Ureter (tissue), 1 donor: ENCODE data around the gene LIMK2. TPM values are rescaled to one million over a fixed set of nuclear protein-coding genes. Genes with fewer than 3 reads are reported as not detected.
A peak's percentile ranks its signal among the peaks of the same experiment; 100 is the strongest.
"Not testable (repeated sequence)": the region's sequence is repeated elsewhere in the genome, so short reads cannot be mapped to it uniquely, and the experiment has no call there.

Experiments
- DNase-seq: peaks from one replicate; pipeline ENCODE4 v3.0.0-alpha.2; 2020; ENCODE audit warnings: low spot score
- total RNA-seq: library from RNA; stranded (reverse); gene quantifications from one replicate; pipeline ENCODE4 v1.2.4, GENCODE V29; 2023
- donor health status: DM: yes; HTN: yes; CAD: no.

LIMK2 gene
- total RNA-seq, 1 donor from 2014 or later = 85.4 TPM

DNA sequence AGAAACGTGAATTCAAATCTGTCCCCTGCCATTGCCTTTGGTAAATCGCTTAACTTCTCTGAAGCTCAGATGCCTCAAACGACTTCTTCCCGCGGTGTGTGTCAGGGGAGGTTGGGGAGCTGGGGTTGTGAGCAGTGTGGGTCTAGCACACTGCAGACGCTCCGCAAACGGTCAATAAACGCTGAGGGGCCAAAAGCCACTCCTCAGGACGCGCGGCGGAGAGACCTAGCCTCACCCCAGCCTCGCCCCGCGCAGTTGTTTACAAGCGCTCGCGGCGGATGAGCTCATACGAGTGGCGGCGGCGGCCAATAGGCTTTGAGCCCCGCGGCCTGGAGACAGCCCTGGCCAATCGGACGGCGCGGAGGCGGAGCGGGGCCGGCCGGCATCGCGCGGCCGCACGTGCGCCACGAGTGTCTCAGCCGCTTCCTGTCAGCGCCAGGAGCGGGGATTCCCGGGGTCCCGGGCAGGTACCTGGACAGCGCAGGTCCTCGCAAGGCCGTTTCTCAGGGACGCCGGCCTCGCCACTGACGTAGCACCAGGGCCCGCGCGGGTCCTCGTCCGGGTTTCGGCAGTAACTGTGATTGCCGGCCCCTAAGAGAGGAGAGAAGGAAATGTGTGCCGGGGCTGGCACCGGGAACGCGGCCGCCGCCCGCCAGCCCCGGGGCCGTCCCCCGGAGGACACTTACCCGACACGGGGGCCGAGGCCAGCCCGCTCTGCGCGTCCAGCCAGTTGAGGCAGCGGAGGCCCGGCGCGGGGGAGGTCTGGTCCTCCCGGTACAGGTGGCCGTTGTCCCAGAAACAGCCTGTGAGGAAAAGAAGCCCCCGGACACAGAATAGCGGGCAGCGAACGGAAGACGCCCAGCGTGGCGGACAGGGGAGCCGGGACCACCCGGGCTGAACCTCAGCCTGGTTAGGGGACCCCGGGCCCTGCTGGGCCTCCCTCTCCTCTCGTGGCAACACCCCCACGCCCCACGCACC is 78.7 kb downstream of the LIMK2 start:
- DNase-seq = peak; percentile 95

DNA sequence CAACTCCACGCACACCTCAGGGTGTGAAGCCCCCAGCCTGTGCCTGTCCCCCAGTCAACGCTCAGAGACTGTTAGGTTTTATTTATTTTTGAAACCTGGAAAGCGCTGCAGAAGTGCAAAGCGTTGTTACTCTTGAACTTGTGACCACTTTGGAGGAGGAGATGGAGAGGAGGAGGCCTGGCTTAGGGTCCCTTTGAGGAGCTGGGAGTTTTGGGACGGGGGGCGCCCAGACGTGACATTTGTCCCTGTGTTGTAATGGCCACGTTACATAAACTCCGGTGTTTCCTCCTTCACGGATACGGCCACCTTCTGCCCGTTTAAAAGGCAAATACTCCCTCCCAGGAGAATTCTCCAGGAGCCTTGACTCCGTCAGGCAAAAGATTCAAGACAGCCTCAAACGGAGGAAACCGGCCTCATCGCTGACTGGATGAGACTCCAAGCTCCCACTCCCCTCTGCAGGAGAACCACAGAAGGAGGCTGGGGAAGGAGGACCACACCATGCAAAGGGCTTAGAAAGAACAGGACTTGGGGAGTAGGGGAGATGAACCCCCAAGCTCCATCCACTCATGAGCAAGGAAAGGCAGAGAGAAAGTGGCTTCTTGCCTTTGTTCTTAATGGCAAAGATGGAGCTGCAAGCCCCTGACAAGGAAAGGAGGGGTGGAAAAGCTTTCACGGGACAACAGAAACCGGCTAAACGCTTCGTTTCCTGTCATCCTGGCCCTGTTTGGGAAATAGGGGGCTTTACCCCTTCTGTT is 79.6 kb downstream of the LIMK2 start:
- DNase-seq = no peak

DNA sequence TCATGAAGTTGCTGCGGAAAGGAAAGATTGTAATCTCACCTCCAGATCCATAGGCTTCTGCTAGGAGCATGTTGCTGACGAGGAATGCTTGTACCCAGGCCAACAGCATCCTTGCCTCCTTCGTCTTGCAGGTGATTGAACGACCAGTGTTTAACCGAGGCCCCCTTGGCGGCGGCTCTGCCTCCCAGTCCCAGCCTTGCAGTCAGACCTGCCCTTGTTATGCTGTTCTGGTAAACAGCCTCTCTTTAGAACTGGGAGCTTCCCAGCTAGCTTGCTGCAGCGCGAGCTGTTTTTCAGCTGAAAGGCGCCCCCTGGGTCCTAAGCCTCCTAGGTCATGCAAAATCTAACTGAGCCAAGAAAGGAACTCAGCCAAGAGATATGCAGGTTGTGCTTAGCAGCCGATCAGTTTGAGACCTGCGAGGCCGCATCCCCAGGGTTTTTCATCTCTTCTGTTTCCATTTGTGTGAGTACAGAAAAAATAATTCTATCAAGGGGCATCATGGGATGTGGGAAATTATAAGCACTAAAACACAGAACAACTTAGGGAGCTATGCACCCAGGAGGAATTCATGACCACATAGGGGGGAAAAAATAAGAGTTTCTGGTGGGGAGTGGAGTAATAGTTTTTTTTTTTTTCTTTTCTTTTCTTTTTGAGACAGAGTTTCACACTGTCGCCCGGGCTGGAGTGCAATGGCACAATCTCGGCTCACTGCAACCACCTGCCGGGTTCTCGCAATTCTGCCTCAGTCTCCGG is 80.3 kb downstream of the LIMK2 start, which contains the start of gene PIK3IP1:
TSS of gene PIK3IP1 (minus strand) at position 253 of the 754 bp plus-strand sequence. CDS start at position 109, 144 bp downstream.
- DNase-seq = peak; percentile 92

DNA sequence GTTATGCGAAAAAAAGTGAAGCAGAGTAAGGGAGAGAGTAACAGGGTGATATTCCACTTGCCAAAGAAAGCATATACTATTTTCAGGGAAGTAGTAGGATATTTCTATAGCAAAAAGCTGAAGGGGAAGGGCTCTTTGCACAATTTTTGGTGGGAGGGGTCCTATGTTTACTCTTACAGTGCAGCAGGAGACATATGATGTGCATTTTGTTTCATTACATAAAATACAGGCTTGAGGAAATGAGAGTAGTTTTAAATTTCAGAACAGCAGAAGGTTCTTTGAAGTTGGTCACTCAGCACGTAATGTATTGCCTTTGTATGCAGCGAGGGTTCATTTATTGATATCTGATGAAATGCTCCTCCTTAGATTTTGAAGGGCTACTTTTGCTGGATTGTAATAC is 83.3 kb downstream of the LIMK2 start:
- DNase-seq = no peak

DNA sequence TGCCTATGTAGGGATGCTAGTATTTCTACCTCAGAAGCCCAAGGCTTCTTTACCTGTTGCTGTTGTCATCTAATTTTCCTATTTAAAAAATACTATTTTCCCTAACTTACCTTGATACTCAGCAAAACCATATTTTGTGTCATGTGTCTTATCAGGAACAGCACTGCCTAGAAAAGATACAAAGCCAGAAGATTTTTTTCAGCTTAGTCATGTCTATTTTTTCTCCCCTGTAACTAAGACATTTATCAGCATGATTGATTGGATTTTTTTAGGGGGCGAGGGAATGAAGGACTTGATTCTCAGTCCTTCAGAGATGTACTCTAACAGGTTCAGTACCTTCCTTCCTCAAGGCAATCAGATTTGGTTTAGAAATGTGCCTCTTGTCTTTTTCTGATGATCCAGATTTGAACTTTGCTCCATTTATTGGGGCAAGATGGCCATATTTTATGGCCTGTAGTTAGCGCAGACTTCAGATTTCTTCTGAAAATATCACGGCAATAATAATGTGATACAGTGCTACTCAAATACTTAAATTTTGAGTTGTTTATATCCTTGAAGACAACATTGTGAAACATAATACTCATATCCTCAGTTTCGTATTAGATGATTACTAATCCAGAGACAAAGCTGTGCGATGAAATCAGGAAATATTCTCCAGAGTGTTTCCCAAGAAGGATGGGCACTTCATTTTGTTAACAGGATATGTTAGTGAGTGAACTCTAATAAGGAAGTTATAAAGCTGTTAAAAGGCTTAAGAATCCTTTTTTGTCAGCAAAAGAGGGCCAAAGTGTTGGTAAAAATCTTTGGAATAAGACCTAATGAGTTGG is 83.9 kb downstream of the LIMK2 start:
- no peak for DNase-seq

DNA sequence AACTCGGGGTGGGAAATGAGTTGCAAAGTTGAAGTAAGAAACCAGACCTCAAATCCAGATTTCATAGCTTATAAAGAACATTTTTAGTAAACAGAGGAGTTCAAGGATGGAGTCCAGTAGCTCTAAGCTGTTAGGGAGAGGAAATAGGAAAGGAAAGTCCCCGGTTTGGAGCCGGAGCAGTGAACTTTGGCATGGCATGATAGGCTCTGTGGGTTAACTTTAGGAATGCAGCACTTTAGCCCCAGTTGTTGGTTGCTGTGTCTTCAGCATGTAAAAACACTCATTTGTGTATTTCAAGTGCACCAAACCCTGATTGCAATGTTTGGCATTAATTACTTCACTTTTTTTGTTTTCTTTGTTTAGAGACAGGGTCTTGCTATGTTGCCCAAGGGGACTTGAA is 88.8 kb downstream of the LIMK2 start:
- DNase-seq = no peak

DNA sequence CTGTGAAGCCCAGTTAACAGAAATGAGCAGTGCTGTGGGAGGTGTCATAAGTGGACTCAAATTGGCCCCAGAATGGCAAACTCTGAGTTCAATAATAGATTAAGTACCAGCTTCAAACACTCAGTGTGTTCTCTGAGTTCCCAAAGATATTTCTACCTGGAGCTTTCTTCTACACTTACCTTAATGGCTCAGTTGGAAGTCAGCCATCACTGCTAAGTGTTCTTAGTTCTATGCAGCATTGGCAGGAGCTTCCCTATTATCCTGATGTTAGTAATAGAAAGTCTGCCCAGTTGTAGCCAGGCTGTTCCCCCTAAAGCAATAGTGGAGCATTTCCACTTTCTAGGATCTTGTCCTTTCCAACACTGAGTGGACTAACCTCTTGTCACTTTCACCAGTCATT is 89.9 kb downstream of the LIMK2 start:
- no peak for DNase-seq

DNA sequence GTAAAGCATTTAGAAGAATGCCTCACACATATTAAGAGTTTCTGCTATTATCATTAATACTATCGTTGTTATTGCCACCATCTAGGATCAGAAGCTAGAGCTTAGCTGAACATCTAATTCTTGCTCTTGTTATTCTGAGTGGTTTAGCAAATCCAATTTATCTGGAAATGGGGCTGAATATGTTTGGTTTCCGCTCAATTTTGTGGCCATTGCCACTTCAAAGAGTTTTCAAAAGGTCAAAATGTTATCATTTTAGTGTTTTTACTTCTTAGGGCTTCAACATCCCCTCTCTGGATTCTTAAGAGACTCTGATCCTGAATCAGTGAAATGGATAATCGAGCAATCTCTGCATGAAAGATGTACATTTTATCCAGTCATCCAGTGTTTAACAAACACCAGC is 90.4 kb downstream of the LIMK2 start:
- no peak for DNase-seq

DNA sequence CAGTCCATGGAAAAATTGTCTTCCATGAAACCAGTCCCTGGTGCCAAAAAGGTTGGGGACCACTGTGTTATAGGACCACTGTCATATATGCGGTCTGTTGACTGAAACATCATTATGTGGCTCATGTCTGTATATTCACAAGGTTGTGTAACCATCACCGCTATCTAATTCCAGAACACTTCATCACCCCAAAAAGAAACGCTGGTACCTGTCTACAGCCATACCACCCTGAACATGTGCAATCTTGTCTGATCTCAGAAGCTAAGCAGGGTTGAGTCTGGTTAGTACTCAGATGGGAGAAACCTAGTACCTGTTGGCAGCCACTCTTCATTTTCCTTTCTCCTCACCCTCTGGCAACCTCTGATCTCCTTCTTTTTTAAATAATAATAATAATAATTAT is 93.1 kb downstream of the LIMK2 start:
- DNase-seq = no peak

DNA sequence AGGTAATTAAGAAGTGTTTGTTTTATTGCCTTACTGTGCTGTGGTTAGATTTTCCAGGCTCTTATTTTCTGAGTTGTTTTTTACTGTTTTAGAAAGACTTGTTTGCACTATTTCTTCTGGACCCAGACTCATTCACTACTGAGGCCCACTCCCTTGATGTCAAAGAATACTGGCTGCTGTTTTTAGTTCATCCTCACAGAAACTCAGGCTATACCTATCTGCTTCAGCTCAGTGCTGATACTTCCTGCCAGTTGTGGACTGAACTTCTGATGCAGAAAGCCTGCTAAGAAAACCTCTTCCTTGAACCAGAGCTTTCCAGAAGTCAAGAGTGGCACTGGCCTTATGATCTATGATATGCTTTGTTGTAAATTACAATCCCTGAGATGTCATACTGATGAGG is 96.1 kb downstream of the LIMK2 start:
- no peak for DNase-seq

DNA sequence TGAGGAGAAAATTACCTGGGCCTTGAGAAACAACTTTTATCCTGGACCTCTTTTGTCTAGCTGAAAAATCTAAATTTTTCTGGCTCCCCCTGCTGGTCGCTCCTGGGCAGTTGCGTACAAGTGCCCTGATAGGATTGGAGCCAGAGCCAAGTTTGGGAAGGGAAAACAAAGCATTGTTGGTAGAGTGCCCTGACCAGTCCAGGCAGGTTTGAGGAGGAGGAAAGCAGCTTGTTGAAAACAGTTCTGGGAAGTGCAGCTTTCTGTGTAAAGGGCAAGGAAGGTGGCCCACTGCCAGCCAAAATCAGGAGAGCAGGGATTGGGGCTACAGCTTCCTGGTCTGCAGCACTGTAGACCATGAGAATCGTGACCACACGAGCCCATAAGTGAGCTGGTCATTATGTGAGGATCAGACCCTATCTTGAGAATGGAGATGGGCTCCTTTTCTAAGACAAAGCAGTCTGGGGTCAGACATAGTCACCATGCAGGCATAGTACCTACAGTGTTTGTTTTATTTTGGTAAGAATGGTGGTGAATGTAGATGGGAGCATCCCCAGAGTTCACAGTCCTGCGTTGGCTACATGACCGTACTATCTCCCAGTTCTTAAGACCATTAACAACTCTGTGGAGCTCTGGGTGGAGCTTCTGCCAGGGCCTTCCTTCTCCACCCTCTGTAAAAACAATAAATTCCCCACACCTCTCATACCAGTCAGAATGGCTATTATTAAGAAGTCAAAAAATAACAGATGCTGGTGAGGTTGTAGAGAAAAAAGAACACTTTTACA is 101.5 kb downstream of the LIMK2 start:
- DNase-seq = peak; percentile 93

DNA sequence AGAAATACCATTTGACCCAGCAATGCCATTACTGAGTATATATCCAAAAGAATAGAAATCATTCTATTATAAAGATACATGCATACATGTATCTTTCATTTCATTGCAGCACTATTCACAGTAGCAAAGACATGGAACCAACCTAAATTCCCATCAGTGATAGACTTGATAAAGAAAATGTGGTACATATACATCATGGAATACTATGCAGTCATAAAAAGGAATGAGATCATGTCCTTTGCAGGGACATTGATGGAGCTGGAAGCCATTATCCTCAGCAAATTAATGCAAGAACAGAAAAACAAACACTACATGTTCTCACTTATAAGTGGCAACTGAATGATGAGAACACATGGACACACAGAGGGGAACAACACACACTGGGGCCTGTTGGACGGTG is 102.1 kb downstream of the LIMK2 start:
- not testable (repeated sequence) for DNase-seq

DNA sequence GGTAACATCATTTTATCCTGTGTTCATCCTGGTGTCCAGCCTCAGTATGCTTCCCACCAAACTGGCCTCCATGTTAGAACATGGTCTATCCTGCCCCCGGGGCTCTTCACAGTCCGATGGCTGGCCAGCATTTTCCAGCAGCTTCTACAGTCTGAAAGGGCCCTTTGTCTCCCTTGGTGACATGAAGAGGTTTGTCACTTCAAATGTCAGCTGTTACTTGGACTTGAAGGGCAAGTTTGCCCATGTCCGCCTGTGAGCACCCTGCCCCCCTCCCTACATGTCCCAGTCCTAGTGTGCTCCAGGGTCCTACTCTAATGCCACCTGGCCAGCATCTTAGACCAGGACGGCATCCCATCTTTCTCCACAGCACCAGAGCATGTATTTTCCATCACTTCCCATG is 109.3 kb downstream of the LIMK2 start:
- DNase-seq = no peak

DNA sequence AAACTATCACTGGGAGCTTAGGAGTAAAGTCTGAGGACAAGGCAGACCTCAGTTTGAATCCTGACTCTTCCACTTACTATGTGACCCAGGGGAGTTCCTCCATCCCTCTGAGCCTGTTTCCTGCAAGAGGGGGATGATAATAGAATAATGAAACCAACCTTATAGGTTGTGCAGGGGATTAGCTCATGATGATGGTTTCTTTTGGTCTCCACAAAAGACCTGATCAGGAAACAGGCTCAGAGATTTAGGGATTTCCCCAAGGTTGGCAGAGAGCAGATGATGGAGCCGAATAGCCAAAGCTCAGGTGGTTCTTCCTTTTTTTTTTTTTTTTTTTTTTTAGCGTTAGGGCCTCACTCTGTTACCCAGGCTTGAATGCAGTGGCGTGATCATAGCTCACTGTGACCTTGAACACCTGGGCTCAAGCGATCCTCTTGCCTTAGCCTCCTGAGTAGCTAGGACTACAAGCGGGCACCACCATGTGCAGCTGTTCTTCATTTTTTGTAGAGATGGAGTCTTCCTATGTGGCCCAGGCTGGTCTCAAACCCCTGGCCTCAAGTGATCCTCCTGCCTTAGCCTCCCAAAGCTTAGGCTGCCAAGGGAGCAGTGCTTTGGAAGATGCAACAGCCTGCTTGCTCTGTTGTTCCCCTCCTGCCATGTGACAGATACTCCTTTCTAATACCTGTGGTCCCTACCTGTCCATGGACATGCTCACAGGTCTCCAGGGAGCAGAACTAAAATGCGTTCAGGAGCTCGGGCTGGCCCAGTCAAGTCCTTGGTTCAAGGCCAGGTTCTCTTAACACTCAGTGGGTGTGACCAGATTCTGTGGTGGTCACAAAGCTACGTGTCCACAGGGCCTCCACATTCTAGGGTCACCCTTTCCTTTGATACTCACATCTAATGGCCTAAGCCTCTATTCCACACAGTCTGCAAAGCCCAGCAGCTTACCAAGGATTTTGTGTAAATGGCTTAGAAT is 111.8 kb downstream of the LIMK2 start:
- no peak for DNase-seq

DNA sequence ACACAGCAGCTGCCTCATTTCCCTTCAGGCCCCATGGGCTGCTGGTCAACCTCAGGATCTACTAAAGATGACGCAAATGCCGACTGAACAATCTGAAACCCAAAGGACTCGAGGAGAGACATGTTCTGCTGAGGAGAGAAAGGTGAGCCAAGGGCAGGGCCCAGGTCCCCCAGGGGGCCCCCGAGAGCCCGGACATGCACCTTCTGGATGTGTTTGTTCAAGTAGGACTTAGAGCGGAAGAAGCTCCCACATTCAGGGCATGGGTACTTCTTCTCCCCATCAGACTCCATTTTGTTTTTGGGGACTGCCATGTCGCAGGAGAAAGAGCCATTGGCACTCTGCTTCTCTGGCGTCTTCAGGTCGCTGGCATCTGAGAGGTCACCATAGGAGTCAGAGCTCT is 114.8 kb downstream of the LIMK2 start:
- DNase-seq = no peak

DNA sequence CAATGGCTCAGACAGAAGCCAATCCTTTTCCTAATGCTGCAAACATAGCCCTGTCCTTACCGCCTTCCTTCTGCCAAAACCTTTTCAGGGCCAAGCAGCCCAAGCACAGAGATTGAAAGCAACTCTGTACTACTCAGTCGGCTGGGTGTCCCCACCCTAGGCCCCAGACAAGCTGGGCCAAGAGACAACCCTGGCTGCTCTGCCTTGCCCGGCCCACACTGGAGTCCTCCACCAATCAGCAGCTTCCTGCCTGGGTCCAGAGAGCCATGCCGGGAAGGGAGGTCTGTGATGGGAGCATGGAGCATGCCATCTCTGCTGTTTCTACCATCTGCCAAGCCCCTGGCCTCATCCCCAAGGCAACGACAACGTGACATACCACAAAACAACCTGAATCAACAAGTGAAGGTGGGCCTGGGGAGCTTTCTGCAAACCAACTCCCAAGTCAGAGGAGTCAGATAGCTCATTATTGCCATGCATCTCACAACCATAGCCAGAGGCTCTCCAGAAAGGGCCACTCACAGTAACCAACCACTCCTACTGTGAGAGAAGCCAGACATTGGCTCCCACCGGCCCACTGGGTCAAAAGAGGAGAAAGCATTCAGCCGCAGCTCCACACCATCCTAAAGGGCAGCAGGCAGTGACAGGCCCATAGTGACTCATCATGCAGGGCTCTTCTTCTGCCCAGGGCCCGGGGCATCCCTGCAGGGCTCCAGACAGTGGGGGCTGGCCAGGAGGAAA is 115.9 kb downstream of the LIMK2 start:
- no peak for DNase-seq

DNA sequence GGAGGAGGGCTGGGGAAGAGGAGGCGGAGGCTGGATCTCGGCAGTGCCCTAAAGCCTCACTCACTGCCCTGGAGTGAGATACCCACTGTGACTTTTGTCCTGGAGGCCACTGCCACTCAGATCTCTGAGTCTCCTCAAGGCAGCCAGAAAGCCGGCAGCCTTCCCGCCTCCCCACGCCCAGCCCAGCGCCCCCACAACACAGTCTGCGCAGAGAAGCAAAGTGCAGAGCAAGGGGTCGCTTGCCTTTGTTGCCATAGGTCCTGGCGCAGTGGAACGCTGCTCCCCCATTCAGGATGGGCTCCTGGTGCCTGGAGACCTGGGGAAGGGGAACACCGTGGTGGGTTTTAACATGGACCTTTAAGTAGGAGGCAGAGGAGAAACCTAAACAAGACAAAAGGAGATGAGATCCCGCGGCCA is 116.5 kb downstream of the LIMK2 start:
- DNase-seq = no peak

DNA sequence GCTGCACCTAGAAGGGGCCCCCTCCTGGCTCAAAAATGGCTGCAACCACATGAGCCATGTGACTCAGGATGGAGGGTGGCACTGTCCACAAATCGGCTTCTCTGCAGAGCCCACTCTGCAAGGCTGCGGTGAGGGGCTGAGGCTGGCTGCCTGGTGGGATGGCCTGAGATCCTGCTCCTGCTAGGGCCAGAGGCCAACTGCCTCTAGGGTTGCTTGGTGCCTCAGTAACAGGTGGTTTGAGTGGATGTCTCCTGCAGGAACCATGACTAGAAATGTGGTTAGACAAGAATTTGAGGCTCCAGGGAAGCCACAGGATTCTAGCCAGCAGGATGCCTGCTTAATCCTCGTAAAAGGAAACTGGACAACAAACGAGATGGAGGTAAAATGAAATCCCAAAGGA is 116.9 kb downstream of the LIMK2 start:
- no peak for DNase-seq
